Thyroid gland (tissue), 4 donors: Measurements from ENCODE around the gene RPS6KA6. TPM values are rescaled to one million over a fixed set of nuclear protein-coding genes. Genes with fewer than 3 reads are reported as not detected.

ENCODE experiments used
- DNase-seq, 2 donors: peaks; one replicate each; pipeline ENCODE4 v3.0.0-alpha.2; 2019
- H3K27ac ChIP-seq, 3 donors: fragments of 200-600 bp; sonication (generic); 1 replicate in 2 of 3; 2 replicates in 1 of 3; pipeline ENCODE4 v1.5.1; 2016 to 2019; ENCODE audit warnings: mild to moderate bottlenecking in 1 of 3, moderate library complexity in 1 of 3
- H3K27me3 ChIP-seq: fragments of 200-600 bp; sonication (generic); one replicate; pipeline ENCODE4 v1.5.1; 2019
- H3K36me3 ChIP-seq, 2 donors: fragments of 200-600 bp; sonication (generic); one replicate each; pipeline ENCODE4 v1.5.1; 2016 to 2019
- H3K4me1 ChIP-seq, 2 donors: fragments of 200-600 bp; sonication (generic); one replicate each; pipeline ENCODE4 v1.5.1; 2017 to 2019
- H3K4me3 ChIP-seq, 3 donors: fragments of 200-600 bp; sonication (generic); replicated peaks in 1 of 3; 1 replicate in 2 of 3; 2 replicates in 1 of 3; pipeline ENCODE4 v1.5.1; 2016; ENCODE audit warnings: mild to moderate bottlenecking in 1 of 3
- H3K9me3 ChIP-seq: fragments of 200-600 bp; sonication (generic); one replicate; pipeline ENCODE4 v1.5.1; 2017
- CTCF ChIP-seq, 6 experiments: fragments of 200-600 bp in 3 of 6; fragments of 450-650 bp in 3 of 6; sonication (generic) in 3 of 6; IDR thresholded peaks; one replicate each; pipeline ENCODE4 v1.5.1; 2016 to 2019; ENCODE audit warnings: antibody characterized with exemption in 6 of 6, mild to moderate bottlenecking in 2 of 6, inconsistent platforms in 1 of 6, moderate library complexity in 1 of 6
- POLR2A ChIP-seq, 2 donors: fragments of 450-650 bp; IDR thresholded peaks; one replicate each; pipeline ENCODE4 v1.6.1; 2017; ENCODE audit warnings: antibody characterized with exemption in 2 of 2, mild to moderate bottlenecking in 2 of 2, moderate library complexity in 1 of 2
- WGBS, 2 donors: methylation state at CpG; one replicate each; pipeline ENCODE4 v1.1.5; 2017; 5-methylcytosine and 5-hydroxymethylcytosine counted together
- intact Hi-C: fragments of 100-400 bp; cut with DNase I; formaldehyde crosslinking; loops from one replicate; pipeline ENCODE4 v1.15.1; 2023
- total RNA-seq, 4 donors: library from RNA; depleted of rRNA; stranded (reverse); fragments of >200 nt; gene quantifications; one replicate each; pipeline ENCODE4 v1.2.3, GENCODE V29; 2016

RPS6KA6 gene
- total RNA-seq = 10 to 100 TPM; 14.6 to 24.0 (median 23.0) TPM

GRCh38 chrX:84187533-84188319, at the start of gene RPS6KA6:
Gene RPS6KA6, minus strand, starts transcription at chrX:84188199. Its CDS starts 300 bp downstream, at chrX:84187899.
- no peak for TF ChIP-seq POLR2A (IDR thresholded peaks at IDR 0.05)
- TF ChIP-seq CTCF (IDR thresholded peaks at IDR 0.05) = no peak
- Histone ChIP-seq H3K4me3 (peak within 1 kb of the TSS in 2 of 3 donors; percentile 23 to 42), H3K27ac (peak within 1 kb of the TSS; percentile 35 to 63 (median 55)), H3K36me3 (no peaks in the 10 kb centered on the region), H3K27me3 (no peaks in the 10 kb centered on the region), H3K9me3 (no peaks in the 10 kb centered on the region), H3K4me1 (no peaks in the 10 kb centered on the region)
- WGBS, 2 donors = no CpG with 5 or more reads among the region's 81 CpGs
- DNase-seq = peak; percentile 28 to 33
- intact Hi-C loops = no loop called here

GRCh38 chrX:84224741-84225140, 36.7 kb upstream of the RPS6KA6 start:
- Histone ChIP-seq H3K4me3 (no peak overlapping the region), H3K4me1 (no peaks in the 10 kb centered on the region), H3K9me3 (no peaks in the 10 kb centered on the region), H3K27me3 (no peaks in the 10 kb centered on the region), H3K27ac (no peak overlapping the region), H3K36me3 (no peaks in the 10 kb centered on the region)
- 93 to 100% methylated on average over 2 to 3 of the region's 3 CpGs for WGBS, 2 donors
- intact Hi-C loops = no loop called here
- no peak for DNase-seq
- TF ChIP-seq CTCF (IDR thresholded peaks at IDR 0.05) (no peak), POLR2A (IDR thresholded peaks at IDR 0.05) (no peak)

GRCh38 chrX:84223261-84223660, 35.3 kb upstream of the RPS6KA6 start:
- intact Hi-C loops = no loop called here
- Histone ChIP-seq H3K36me3 (no peaks in the 10 kb centered on the region), H3K4me1 (no peaks in the 10 kb centered on the region), H3K27ac (no peak overlapping the region), H3K9me3 (no peaks in the 10 kb centered on the region), H3K27me3 (no peaks in the 10 kb centered on the region), H3K4me3 (no peak overlapping the region)
- TF ChIP-seq POLR2A (IDR thresholded peaks at IDR 0.05) = no peak
- TF ChIP-seq CTCF (IDR thresholded peaks at IDR 0.05) = no peak
- no peak for DNase-seq

GRCh38 chrX:84221181-84221580, 33.2 kb upstream of the RPS6KA6 start:
- 82% methylated on average over 2 of the region's 2 CpGs for WGBS, 2 donors
- TF ChIP-seq CTCF (IDR thresholded peaks at IDR 0.05) (no peak), POLR2A (IDR thresholded peaks at IDR 0.05) (no peak)
- no peaks in the 10 kb centered on the region for H3K9me3 ChIP-seq

GRCh38 chrX:84219551-84219950, 31.6 kb upstream of the RPS6KA6 start:
- intact Hi-C loops = no loop called here
- Histone ChIP-seq H3K4me3 (no peak overlapping the region), H3K27me3 (no peaks in the 10 kb centered on the region), H3K9me3 (no peaks in the 10 kb centered on the region), H3K4me1 (no peaks in the 10 kb centered on the region), H3K36me3 (no peaks in the 10 kb centered on the region), H3K27ac (no peak overlapping the region)
- TF ChIP-seq CTCF (IDR thresholded peaks at IDR 0.05) (no peak), POLR2A (IDR thresholded peaks at IDR 0.05) (no peak)
- DNase-seq = no peak
- WGBS, 2 donors = 72 to 75% methylated on average over 1 of the region's 1 CpG

More at GRCh38 chrX:84221181-84221580, 33.2 kb upstream of the RPS6KA6 start:
- H3K27me3 ChIP-seq = no peaks in the 10 kb centered on the region
- no peak for DNase-seq
- H3K27ac ChIP-seq = no peak overlapping the region
- no peaks in the 10 kb centered on the region for H3K4me1 ChIP-seq
- intact Hi-C loops = no loop called here
- H3K36me3 ChIP-seq = no peaks in the 10 kb centered on the region
- no peak overlapping the region for H3K4me3 ChIP-seq
